Upper lobe of left lung (tissue), 4 donors: ENCODE data around the gene CSN3.

Source experiments
- CTCF ChIP-seq, 6 experiments: fragments of 450-650 bp in 4 of 6; fragments of 200-600 bp in 2 of 6; sonication (generic) in 2 of 6; IDR thresholded peaks; one replicate each; pipeline ENCODE4 v1.5.1; 2016 to 2019; ENCODE audit warnings: antibody characterized with exemption in 6 of 6
- POLR2A ChIP-seq, 4 donors: fragments of 450-650 bp; IDR thresholded peaks; one replicate each; pipeline ENCODE4 v1.5.1; 2016 to 2017; ENCODE audit warnings: antibody characterized with exemption in 4 of 4, mild to moderate bottlenecking in 2 of 4
- POLR2AphosphoS5 ChIP-seq, 2 donors: sonication (generic); formaldehyde crosslinking; IDR thresholded peaks; one replicate each; pipeline ENCODE4 v1.5.1; 2017; ENCODE audit warnings: antibody characterized with exemption in 2 of 2

DNA sequence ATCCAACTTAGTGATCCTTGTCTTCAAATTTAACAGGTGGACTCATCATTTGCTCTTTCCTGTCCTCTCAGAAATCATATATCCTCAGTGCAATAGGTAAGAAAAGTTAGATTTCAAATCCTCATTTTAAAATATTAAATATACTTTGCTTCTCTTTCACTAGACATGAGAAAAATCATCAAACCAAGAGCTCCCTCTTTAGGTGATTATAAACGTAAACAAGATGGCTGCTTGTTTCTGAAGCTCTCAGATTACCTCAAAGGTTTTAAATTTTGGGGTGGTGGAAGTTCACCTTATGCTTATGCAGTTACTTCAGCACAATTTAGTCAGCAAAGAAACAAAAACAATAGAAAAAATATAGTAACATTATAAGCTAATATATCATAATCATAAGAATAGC is 27.3 kb downstream of the CSN3 start:
- no peak for TF ChIP-seq CTCF (IDR thresholded peaks at IDR 0.05)
- TF ChIP-seq POLR2A (IDR thresholded peaks at IDR 0.05) = no peak
- no peak for TF ChIP-seq POLR2AphosphoS5 (IDR thresholded peaks at IDR 0.05)
